Activated T-helper 1 cell treated with anti-CD3 and anti-CD28 coated beads, Interleukin-12 subunit alpha, Interleukin-12 subunit beta, Interleukin-2, Interleukin-4 antibody, amounts not matched to agents 30 ng/mL and 10 ng/mL and 1 ng/mL, durations not matched to agents 14 hours and 24 hours and 36 hours (primary cell): ENCODE results near the gene SRL. TPM values are rescaled to one million over a fixed set of nuclear protein-coding genes. Genes with fewer than 3 reads are reported as not detected.

Experiments used
- DNase-seq: peaks from one replicate; pipeline ENCODE4 v3.0.0; 2021; ENCODE audit warnings: low spot score
- H3K27ac Mint-ChIP-seq: one replicate; pipeline ENCODE4 v1.8.0; 2021; ENCODE audit warnings: mild to moderate bottlenecking, mixed read lengths
- H3K27me3 Mint-ChIP-seq: one replicate; pipeline ENCODE4 v1.8.0; 2022; ENCODE audit warnings: mild to moderate bottlenecking, moderate library complexity, mixed read lengths; ENCODE audit not compliant: insufficient read depth
- H3K36me3 Mint-ChIP-seq: one replicate; pipeline ENCODE4 v1.8.0; 2021; ENCODE audit warnings: low read depth, mixed read lengths
- H3K4me1 Mint-ChIP-seq: one replicate; pipeline ENCODE4 v1.8.0; 2021; ENCODE audit warnings: low read depth, mixed read lengths
- H3K4me3 Mint-ChIP-seq: one replicate; pipeline ENCODE4 v1.8.0; 2021; ENCODE audit warnings: mild to moderate bottlenecking, moderate library complexity, mixed read lengths
- H3K9me3 Mint-ChIP-seq: one replicate; pipeline ENCODE4 v1.8.0; 2021; ENCODE audit warnings: mixed read lengths
- intact Hi-C: fragments of 100-400 bp; cut with micrococcal nuclease; formaldehyde crosslinking; loops from one replicate; pipeline ENCODE4 v1.15.1; 2024
- total RNA-seq: library from RNA; stranded (reverse); gene quantifications from 2 replicates; pipeline ENCODE4 v1.2.3, GENCODE V29; 2022

SRL gene
- total RNA-seq, 1 donor from 2014 or later = not detected

DNA sequence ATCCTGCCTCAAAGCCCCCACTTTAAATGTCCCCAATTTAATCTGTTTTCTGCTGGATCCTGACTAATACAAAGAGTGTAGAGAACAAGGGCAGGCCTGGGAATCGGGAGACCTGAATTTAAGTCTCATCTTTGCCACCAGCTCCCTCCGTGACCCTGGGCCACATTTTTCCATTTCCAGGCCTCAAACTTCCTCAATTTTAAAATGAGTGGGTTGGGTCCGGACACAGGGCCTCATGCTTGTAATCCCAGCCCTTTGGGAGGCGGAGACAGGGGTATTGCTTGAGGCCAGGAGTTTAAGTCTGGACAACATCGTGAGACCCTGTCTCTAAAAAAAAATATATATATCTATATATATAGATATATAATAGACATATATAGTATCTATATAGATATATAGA, 61.4 kb downstream of the SRL start:
- intact Hi-C loops = loop anchor here (5.0 kb wide), 2 partner anchors 237 to 298 kb away; partner anchors contain the start of genes CORO7 and CREBBP
- Mint-ChIP-seq H3K4me1 (peaks cover 5% of the 10 kb centered on the region), H3K4me3 (no peak overlapping the region), H3K9me3 (no peaks in the 10 kb centered on the region), H3K27ac (no peak overlapping the region), H3K27me3 (peaks cover 8% of the 10 kb centered on the region), H3K36me3 (no peaks in the 10 kb centered on the region)
- DNase-seq = no peak

DNA sequence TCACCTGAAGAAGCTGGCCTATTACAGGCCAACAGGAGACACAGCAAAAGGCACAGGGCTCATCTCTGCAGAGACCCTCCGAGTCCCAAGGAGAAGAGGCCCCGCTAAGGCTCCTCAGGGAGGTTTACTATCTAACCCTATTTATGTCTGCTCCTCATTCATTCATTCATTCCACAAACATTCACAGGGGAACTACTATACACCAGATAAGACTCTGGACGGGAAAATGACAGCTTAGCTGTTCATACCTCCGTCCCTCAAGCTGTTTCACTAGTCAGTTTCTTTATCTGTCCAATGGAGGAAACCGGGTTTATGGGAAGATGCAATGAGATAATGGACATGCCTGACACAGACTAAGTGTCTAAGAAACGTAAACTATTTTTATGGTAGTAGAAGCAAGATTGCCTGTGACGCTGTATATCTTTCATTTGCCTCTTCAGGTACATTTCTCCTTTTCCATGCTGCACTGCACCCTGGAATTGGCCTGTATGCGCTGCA, 62.1 kb downstream of the SRL start:
- Mint-ChIP-seq H3K4me3 (no peak overlapping the region), H3K9me3 (no peaks in the 10 kb centered on the region), H3K4me1 (peaks cover 3% of the 10 kb centered on the region), H3K36me3 (no peaks in the 10 kb centered on the region), H3K27me3 (peaks cover 8% of the 10 kb centered on the region), H3K27ac (no peak overlapping the region)
- no peak for DNase-seq
- intact Hi-C loops = loop anchor here (5.0 kb wide), 2 partner anchors 237 to 298 kb away; partner anchors contain the start of genes CORO7 and CREBBP

DNA sequence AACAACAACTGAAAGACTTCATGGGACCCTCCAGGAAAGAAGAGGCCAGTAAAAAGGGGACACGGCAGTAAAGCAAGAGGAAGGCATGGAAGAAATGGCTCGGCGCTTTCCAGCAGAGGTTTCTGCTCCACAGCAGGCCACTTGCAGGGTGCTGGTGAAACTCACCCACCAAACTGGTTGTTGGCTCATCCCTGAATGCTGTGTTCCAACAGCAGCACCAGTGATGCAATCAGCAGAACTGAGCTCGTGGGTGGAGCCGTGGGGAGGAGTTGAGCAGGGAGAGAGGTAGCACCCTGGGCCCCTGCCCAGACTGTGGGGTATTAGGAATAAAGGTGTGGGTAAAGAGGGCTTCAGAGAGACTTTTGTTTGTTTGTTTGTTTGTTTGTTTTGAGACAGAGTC, 62.9 kb downstream of the SRL start:
- Mint-ChIP-seq H3K4me3 (no peak overlapping the region), H3K4me1 (no peaks in the 10 kb centered on the region), H3K27me3 (peaks cover 5% of the 10 kb centered on the region), H3K27ac (no peak overlapping the region), H3K9me3 (no peaks in the 10 kb centered on the region), H3K36me3 (no peaks in the 10 kb centered on the region)
- no peak for DNase-seq
- intact Hi-C loops = no loop called here

DNA sequence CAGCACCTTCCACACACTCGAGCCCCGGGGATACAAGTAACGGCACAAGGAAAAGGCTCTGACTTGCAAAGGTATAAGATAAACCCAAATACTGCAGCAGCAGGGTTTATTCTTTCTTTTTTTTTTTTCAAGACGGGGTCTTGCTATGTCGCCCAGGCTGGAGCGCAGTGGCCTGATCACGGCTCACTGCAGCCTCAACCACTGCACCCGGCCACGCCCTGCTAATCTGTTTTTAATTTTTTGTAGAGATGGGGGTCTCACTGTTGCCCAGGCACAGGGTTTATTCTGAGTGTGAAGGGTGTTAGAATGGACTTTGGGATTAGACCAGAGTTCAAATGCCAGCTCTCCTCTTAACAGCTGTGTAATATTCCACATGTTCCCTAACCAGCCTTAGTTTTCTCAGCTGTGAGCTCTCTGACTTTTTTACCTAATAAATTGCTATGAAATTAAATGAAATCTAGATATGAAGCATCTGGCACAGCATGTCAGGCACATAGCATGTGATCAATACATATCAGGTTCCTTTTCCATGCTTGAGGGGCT, 63.3 kb downstream of the SRL start:
- DNase-seq = no peak
- H3K9me3 Mint-ChIP-seq = no peaks in the 10 kb centered on the region
- intact Hi-C loops = no loop called here
- H3K4me3 Mint-ChIP-seq = no peak overlapping the region
- H3K27me3 Mint-ChIP-seq = peaks cover 5% of the 10 kb centered on the region
- H3K36me3 Mint-ChIP-seq = no peaks in the 10 kb centered on the region
- no peak overlapping the region for H3K27ac Mint-ChIP-seq
- no peaks in the 10 kb centered on the region for H3K4me1 Mint-ChIP-seq

DNA sequence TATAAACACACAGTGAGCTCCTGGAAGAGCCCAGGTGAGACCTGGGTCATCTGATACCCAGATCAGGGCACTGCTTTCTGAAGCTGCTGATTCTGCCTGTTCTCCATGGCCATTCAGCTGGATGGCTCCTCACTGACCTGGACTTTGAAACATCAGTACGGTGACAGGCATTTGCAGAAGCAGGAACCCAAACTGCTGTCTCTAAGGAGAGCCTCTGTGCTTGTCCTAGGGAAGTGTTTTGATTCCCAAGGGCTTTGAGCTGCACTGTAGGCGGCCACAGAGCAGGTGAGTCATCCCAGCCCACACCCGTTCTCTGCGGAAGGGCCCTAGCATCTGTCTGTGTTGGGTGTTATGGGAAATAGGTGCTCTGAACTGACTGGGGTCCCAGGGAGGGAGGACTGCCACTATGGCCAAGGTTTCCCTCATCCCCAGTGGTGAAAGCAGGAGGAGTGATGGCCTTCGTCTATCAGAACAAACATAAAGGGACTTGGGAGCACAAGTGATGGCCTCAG, 64.9 kb downstream of the SRL start:
- peaks cover 5% of the 10 kb centered on the region for H3K27me3 Mint-ChIP-seq
- no peaks in the 10 kb centered on the region for H3K36me3 Mint-ChIP-seq
- no peak overlapping the region for H3K27ac Mint-ChIP-seq
- intact Hi-C loops = no loop called here
- DNase-seq = no peak
- H3K4me1 Mint-ChIP-seq = no peaks in the 10 kb centered on the region
- no peak overlapping the region for H3K4me3 Mint-ChIP-seq
- no peaks in the 10 kb centered on the region for H3K9me3 Mint-ChIP-seq

DNA sequence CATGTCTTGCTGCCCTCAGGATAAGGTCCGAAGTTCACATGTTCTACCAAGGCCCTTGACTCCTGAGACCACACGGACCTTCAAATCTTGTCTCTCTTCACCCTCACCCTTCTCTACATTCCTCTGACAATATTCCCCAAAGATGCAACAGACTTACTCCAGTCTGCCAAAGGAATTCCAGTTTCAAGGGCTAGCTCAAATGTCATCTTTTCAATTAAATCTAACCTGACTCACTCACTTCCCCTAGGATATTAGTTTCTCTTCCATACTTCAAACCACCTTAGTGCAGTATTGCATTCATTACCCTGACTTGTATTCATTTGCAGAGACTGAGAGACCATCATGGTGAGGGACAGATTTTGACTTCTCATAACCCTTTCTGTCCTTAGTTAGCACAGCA, 66.0 kb downstream of the SRL start:
- no peak for DNase-seq
- intact Hi-C loops = no loop called here
- H3K36me3 Mint-ChIP-seq = no peaks in the 10 kb centered on the region
- H3K27ac Mint-ChIP-seq = no peak overlapping the region
- peaks cover 3% of the 10 kb centered on the region for H3K27me3 Mint-ChIP-seq
- no peak overlapping the region for H3K4me3 Mint-ChIP-seq
- no peaks in the 10 kb centered on the region for H3K4me1 Mint-ChIP-seq
- no peaks in the 10 kb centered on the region for H3K9me3 Mint-ChIP-seq

DNA sequence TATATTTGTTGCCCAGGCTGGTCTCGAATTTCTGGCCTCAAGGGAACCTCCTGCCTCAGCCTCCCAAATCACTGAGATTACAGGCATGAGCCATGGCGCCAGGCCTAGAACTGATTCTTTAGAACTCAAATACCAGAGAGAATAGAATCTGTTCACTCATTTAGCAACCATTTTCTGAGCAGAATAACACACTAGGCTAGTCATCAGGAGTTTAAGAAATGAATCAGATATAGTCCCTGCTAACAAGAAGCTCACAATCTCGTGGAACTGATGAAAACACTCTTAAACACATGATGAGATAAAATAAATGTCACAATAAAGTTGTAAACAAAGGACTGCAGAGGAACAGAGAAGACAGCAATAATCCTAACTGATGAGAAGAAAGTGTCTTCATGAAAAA, 69.8 kb downstream of the SRL start:
- Mint-ChIP-seq H3K4me3 (no peak overlapping the region), H3K36me3 (no peaks in the 10 kb centered on the region), H3K4me1 (no peaks in the 10 kb centered on the region), H3K9me3 (no peaks in the 10 kb centered on the region), H3K27ac (no peak overlapping the region), H3K27me3 (peaks cover 2% of the 10 kb centered on the region)
- intact Hi-C loops = no loop called here
- no peak for DNase-seq

DNA sequence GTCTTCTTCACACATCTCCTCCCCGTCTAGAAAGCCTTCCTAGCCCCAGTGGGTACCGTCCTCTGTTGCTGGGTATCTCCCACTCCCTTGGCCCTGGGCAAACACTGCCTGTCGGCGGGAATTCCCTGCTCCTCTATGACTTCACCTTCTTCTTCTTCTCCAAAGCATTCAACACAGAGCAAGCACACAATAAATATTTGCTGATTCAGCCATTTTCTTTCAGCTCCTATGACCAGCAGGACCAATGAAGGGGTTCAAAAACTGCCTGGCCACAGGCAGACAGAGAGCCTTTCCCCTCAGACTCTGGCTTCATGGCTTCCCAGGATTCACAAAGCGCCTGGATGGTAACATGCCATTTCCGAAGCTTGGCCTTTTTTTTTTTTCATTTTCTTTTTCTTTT, 72.5 kb downstream of the SRL start:
- no peak for DNase-seq
- Mint-ChIP-seq H3K4me1 (no peaks in the 10 kb centered on the region), H3K27ac (no peak overlapping the region), H3K27me3 (peaks cover 2% of the 10 kb centered on the region), H3K9me3 (no peaks in the 10 kb centered on the region), H3K4me3 (no peak overlapping the region), H3K36me3 (no peaks in the 10 kb centered on the region)
- intact Hi-C loops = no loop called here

DNA sequence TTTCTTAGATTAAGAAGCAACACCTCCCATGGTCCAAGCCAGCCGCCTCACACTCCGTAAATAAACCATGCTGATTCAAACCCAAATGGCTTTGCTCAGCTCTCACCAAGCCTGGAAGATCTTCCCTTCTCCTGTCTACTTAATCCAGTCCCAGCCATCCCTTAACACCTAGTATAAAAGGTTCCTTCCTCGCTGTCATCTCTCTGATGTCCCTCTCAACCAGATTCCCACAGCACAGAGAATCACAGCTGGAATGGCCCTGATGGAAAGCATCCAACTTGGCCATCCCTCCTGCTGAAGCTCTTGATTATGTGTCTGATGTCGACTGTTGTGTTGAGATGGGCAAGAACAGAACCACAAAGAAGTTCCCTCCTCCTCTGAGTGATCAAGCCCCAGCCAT, 75.1 kb downstream of the SRL start:
- H3K36me3 Mint-ChIP-seq = no peaks in the 10 kb centered on the region
- H3K9me3 Mint-ChIP-seq = no peaks in the 10 kb centered on the region
- peaks cover 2% of the 10 kb centered on the region for H3K27me3 Mint-ChIP-seq
- no peak overlapping the region for H3K4me3 Mint-ChIP-seq
- DNase-seq = no peak
- intact Hi-C loops = no loop called here
- H3K4me1 Mint-ChIP-seq = no peaks in the 10 kb centered on the region
- H3K27ac Mint-ChIP-seq = no peak overlapping the region

DNA sequence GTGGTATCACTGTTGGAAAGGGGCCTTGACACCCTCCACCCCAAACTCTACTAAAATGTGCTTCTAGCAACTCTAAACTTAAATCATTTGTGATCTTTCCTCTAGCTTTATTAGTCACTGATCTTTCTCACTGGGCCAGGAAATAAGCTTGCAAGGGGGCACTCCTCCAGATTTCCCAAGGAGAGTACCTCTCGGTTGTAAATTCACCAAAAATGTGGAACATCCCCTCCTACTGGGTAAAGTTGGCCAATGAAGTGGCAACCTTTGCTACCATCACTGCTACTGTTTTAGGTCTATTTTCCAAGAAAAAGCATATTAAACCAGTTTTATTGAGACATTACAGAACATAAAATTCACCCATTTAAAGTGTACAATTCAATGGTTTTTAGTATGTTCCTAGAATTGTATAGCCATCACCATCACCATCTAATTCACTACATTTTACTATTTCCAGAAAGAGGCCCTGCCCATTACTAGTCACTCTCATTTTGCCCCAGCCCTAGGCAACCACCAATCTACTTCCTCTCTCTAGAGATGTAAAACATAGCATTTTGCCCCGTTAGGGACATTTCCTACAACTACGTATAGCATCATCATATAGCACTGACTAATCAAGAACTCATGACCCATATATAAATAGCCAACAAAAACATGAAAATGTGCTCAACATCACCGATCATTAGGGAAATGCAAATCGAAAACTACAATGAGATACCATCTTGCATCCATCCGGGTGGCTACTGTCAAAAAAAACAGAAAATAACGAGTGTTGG, 81.0 kb downstream of the SRL start:
- H3K9me3 Mint-ChIP-seq = no peaks in the 10 kb centered on the region
- H3K27ac Mint-ChIP-seq = no peak overlapping the region
- no peaks in the 10 kb centered on the region for H3K36me3 Mint-ChIP-seq
- no peaks in the 10 kb centered on the region for H3K27me3 Mint-ChIP-seq
- intact Hi-C loops = no loop called here
- H3K4me3 Mint-ChIP-seq = no peak overlapping the region
- peaks cover 7% of the 10 kb centered on the region for H3K4me1 Mint-ChIP-seq
- DNase-seq = no peak

DNA sequence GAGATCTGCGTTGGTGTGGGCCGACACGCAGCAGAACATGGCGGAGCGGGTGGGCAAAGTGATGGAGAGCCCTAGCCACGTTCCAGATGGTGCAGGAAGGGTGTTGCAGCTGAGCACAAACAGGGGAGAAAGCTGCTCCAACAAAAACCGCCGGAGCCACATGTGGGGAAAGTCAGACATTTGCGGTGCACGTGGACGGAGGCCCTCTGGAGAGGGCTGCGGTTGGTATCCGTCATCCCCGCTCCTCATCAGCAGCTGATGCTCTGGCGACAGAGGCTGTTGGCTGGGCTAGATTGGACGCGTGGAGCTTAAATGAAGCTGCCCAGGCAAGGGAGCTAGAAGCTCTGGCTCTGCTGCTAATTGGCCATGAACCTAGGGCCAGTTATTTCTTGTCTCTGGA, 82.2 kb downstream of the SRL start:
- Mint-ChIP-seq H3K4me3 (no peak overlapping the region), H3K36me3 (no peaks in the 10 kb centered on the region), H3K27me3 (no peaks in the 10 kb centered on the region), H3K4me1 (peaks cover 7% of the 10 kb centered on the region), H3K27ac (no peak overlapping the region), H3K9me3 (no peaks in the 10 kb centered on the region)
- DNase-seq = no peak
- intact Hi-C loops = no loop called here

DNA sequence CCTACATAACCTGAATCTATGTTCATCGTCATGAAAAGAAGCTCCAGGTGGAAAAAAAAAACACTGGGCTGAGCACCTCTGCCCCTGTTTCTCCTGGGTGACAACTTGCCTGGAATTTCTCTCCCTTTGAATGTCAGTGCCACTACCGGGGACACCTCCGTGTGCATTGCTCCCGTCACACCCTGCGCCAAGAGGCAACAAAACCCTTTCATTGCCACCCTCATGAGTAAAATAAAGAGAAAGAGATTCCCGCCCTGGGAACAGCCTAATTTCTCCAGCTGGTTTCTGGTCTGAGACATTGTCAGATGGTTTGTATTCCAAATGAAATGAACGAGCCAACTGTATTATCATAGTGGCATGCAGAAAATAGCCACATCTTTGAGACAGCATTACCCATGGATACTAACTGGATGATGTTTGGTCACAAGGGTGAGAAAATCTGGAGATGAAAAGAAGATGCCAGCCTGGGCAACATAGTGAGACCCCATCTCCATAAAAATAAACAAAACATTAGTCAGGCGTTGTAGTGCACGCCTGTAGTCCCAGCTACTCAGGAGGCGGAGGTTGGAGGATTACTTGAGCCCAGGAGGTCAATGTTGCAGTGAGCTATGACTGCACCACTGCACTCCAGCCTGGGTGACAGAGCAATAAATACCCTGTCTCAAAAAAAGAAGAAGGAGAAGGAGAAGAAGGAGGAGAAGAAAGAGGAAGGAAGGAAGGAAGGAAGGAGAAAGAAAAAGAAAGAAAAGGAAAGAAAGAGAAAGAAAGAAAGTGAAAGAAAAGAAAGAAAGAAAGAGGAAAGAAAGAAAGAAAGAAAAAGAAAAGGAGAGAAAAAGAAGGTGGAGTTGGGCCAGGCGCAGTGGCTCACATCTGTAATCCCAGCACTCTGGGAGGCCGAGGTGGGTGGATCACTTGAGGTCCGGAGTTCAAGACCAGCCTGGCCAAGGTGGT, 83.5 kb downstream of the SRL start:
- Mint-ChIP-seq H3K27me3 (no peaks in the 10 kb centered on the region), H3K4me3 (no peak overlapping the region), H3K9me3 (no peaks in the 10 kb centered on the region), H3K27ac (no peak overlapping the region), H3K4me1 (peaks cover 7% of the 10 kb centered on the region), H3K36me3 (no peaks in the 10 kb centered on the region)
- no peak for DNase-seq
- intact Hi-C loops = no loop called here
